GM18505 (cell line): ENCODE measurements around the gene ARVCF.

Source experiments
- ATAC-seq: cut with Tn5 transposase; IDR thresholded peaks from one replicate; pipeline ENCODE4 v1.9.1; 2021; ENCODE audit not compliant: unreplicated experiment
- POLR2A ChIP-seq: IDR thresholded peaks from 4 replicates; pipeline ENCODE4 v1.6.1; 2011; ENCODE audit warnings: borderline replicate concordance; ENCODE audit not compliant: insufficient read depth, insufficient read length; ENCODE audit errors: extremely low read depth

Gene ARVCF

DNA sequence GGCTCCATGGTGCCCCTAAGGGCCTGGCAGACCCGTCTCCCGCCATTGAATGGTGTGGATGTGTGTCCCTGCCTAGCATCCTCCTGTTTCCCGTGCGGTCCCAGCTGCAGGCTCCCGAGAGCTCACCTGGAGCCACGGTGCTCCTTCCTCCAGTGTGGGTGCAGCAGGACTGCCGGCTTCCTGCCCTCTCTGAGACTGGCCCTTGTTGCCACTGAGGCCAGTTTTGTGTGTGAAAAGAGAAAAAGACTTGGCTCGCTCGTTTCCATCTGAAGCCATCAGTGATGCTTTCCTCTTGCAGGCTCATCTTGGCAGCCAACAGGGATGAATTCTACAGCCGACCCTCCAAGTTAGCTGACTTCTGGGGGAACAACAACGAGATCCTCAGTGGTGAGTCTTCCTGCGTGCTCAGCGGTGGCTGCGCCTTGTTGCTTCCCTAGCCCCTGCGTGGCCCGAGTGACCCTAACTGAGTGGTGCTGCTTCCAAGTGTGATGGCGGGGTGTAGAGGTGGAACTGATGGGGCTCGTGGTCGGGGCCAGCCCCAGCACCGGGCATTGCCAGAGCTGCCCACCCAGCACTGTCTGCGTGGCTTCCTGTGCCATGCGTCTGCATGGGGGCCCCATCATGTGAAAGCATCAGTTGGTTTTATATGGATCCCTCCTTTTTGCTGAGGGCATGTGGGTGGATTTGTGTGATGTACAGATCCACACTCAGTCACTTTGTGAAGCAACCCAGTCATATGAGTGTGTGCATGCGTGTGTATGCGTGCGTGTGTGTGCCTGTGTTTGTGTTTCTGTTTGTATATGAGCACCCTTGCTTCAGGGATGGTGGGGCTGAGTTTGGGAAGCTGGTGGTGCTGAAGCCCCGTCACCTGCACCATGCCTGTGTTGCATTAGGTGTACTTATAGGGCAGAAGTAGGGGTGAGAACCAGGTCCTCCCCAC lies 26.7 kb upstream of the ARVCF start:
- no peak for ATAC-seq
- TF ChIP-seq POLR2A, result no peak

DNA sequence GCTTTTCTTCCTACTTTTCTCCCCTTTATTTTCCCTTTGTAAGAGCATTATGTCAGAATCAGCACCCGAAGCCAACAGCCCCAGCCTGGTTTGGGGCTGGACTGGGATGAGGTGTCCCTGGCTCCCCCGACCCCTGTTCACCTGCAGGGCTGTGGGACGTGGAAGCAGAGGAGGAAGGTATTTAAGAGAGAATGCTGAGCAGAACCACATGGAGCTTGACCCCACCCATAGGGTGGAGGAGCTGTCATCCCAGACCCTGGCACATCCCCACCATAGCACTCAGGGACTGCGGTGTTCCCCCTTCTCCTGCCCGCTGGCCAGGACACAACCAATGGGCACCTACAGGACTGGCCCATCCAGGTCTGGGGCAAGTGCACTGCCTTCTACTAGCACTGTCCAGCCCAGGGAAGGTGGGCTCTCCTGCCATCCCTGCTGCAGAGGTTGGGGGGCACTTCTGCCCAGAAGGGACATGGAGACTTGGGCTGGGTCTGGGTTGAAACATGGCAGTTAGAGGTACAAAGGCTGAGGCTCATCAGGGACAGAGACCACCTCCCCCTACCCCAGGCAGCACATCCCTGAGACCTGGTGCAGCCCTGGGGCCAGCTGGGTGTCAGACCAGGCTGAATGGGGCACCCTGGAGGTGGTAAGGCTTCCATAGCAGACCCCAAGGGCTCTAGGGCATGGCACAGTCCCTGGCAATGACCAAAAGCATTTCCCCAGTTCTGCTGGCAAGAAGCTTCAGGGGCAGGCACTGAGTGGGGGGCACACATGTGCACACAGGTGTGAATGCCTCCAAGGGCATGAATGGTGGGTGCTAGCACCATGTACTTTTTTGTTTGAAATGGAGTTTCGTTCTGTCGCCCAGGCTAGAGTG lies 23.9 kb upstream of the ARVCF start:
- no peak for TF ChIP-seq POLR2A
- ATAC-seq, result no peak

DNA sequence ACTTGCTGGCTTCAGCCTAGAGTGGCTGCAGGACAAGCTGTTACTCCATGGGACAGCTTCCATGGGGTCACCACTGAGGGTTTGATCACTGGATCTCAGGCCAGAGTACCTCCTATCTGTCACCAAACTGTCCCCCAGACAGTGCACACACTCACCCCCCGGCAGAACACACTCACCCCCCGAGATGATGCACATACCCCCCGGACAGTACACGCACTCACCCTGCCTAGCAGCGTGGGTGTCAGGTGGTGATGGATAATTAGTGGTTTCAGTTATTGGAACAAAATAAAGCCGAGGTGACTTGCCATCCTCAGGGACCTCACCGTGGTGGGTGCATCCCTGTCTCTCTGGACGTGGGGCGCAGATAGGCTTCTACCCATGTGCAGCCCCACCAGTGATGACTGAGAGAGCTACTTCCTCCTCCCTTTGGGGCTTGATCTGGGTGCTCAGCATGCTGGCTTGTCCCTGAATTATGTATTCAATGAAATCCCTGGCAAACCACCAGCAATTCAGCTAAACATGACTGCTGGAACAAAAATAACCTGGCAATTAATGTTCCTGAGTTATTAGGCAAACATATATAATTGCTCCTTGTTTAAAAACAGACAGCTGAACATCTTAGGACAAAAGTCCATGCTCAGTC lies 23.2 kb upstream of the ARVCF start:
- no peak for TF ChIP-seq POLR2A
- no peak for ATAC-seq

DNA sequence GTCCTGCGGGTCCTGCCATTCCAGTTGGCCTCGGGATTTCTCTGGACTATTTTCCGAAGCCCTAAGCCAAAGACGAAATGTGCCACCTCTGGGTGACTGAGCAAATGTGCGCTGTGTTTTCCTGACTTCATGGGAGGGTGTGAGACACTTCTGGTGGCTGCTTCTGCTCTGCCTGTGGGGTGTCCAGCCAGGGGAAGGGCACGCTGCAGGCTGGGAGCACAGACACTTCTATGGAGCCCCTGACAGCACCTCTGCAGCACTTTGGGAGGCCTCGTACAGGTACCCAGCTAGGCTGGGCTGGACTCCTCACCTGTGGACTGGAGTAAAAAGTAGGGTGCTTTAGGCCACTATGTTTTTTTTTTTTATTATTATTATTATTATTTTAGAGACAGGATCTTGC lies 22.0 kb upstream of the ARVCF start:
- no peak for TF ChIP-seq POLR2A
- ATAC-seq, result no peak

DNA sequence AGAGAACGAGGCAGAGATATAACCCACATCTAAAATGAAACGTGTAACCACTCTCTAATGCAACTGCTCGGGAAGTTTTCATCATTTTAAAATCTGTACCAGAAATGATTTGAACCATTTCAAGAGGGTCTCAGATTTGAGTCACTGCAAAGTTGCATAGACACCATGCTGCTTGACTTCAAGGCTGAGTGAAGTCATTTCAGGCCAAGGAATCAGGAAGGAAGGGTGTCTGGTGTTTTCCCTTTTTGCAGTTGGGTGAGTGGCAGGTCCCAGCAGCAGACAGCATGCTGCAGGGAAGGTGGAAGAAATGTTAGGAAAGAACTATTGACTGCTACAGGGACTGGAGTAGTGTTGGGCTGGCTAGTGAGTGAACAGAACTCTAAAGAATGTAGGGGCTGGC lies 20.8 kb upstream of the ARVCF start:
- no peak for TF ChIP-seq POLR2A
- no peak for ATAC-seq

DNA sequence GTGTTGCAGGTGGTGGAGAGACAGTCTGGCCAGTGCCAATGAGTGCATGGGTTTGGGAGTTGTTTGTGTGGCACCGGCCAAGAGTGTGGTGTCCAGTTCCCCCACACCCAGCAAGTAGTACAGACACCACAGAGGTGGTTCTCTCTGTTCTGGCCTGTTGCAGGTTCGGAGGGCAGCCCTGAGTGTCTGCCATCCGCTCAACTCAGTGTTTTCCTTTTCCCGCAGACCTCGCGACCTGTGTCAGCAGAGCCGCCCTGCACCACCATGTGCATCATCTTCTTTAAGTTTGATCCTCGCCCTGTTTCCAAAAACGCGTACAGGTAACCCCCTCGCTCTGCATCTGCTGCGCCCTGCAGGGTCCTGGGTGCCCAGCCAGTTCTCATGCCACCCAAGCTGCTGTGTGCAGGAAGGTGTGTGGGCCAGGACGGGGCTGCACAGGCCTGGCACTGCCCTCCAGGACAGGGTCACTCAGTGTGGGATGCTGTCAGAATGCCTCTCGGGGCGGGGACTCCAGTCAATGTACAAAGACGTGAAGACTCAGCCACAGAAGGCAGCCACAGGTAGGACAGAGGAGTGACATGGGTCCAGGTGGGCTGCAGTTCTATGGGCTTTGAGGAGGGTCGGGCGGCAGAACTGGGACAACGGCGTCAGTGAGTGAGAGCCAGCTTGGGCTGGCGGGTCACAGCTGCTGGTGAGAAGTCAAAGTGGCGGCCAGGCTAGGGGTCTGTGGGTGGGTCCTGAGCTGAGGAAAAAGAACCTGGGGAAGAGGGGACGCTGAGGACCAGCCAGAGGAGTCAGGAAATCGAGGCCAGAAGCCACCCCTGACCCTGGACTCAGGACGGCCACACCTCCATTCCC lies 20.1 kb upstream of the ARVCF start:
- TF ChIP-seq POLR2A, result no peak
- ATAC-seq, result no peak

DNA sequence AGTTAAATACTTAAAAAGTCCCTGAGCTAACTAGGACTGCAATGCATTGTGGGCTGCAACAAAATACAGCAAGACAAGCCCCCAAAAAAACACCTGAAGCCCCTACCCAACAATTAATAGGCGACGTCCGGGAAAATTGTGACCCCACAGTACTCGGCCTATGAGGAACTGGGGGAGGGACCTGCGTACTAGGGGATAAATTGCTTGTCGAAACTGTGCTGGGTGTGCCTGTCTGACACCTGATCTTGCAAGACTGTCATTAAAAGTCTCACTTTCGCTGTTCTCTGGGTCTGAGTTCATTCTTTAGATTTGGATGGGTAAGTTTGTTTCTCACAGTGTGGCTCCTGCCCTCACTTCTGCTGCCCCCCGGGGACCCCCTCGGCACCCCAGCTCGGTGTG lies 19.5 kb upstream of the ARVCF start:
- TF ChIP-seq POLR2A, result no peak

DNA sequence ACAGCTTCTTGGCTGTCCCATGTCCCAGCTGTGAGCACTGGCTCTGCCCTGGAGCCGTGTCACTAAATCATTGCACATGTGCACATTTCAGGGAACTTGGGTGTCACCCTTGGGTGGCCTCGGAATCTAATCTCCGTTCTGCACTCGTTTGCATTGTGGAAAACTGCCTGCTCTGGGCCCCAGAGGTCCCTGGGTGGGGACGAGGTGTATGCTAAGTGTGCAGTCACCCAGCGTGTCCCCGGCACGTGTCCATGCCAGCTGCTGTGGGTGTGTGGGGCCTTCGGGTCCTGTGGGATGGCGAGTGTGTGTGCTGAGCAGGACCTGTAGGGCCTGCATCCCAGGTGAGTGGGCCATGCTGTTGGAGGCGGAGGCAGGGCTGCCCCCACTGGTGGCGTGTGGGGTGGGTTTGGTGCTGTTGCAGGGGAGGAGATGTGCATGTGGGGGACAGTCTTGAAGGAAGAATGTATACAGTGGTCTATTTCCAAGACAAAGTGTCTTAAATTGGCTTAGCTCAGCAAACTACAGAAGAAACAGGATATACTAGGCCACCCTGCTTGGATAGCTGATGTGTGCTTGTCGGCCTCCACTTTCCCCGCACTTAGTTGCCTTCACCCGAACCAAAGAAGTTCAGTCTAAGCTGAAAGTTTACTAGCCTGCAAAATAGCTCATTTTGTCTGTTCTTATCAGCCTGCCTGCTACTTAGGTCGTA lies 18.9 kb upstream of the ARVCF start:
- no peak for ATAC-seq

More for the DNA sequence above, 19.5 kb upstream of the ARVCF start:
- no peak for ATAC-seq

DNA sequence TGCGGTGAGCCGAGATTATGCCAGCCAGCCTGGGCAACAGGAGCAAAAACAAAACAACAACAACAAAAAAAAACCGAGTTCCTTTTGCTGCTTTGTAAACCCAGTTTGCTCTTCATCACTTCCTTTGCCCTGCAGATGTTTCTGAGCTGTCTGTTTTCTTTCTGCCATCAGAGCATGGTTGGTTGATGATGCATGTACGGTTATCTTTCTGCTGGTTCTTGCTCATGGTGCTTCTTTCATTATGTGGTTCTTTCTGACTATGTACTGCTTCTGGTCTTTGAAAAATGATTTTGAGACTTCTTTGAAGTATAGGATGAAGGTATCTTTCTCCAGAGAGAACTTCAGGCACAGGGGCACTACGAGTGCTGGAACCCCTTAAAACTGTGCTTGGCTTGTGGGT lies 17.5 kb upstream of the ARVCF start:
- no peak for TF ChIP-seq POLR2A
- ATAC-seq, result no peak

More for the DNA sequence above, 18.9 kb upstream of the ARVCF start:
- TF ChIP-seq POLR2A, result no peak

DNA sequence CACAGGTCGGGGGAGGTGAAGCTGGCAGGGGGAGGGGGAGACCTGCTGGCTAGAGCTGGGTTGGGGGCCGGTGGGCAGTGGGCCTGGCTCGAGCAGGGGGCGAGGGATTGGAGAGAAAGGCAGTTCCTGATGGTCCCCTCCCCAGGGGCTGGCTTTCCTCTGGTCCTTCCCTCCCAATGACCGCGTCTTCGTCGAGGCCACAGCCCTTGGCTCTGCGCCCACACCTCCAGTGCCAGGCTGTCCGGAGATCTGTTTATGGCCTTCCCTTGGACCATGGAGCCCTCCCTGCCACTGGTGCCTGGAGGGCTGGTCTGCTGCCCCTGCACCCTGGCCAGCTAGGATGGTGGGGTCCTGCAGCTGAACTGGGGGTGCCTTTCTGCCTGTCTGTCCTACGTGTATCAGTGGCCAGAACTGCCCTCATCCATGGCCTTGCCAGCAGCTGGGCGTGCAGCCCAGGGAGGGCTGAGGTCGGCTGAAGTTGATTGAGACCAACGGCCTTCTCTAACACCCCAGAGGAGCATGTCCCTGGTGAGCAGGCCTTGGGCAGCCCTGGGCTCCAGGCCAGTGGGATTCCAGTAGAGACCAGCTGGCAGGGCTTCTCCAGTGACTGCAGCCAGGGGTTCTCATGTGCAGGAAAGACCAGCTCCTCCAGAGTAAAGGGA lies 16.6 kb upstream of the ARVCF start:
- no peak for ATAC-seq
- no peak for TF ChIP-seq POLR2A

DNA sequence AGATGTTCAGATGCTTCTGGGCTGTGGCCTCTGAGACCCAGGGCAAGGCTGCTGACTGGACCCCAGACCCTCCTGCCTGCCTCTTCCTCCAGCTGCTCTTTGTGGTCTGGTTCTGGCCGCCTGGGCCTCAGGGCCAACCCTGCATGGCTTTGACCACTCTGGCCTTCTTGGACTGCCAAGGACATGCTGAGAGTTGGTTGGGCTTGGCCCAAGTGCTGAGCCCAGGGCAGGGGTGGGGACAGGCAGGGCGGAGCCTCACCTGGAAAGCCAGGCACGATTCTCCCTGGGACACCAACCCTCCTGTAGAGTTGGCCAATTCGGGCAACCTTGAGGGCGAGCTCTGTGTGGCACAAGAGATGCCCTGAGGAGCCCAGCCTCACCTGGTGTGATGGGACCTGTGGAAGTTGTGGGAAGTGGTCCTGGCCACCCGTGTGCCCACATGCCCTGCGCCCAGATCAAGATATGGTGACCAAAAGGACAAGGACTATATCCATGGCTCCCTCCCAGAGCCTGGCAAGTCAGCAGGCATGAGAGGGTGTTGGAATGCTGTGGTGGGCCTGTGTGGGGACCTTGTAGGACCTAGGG lies 15.9 kb upstream of the ARVCF start:
- TF ChIP-seq POLR2A, result no peak

DNA sequence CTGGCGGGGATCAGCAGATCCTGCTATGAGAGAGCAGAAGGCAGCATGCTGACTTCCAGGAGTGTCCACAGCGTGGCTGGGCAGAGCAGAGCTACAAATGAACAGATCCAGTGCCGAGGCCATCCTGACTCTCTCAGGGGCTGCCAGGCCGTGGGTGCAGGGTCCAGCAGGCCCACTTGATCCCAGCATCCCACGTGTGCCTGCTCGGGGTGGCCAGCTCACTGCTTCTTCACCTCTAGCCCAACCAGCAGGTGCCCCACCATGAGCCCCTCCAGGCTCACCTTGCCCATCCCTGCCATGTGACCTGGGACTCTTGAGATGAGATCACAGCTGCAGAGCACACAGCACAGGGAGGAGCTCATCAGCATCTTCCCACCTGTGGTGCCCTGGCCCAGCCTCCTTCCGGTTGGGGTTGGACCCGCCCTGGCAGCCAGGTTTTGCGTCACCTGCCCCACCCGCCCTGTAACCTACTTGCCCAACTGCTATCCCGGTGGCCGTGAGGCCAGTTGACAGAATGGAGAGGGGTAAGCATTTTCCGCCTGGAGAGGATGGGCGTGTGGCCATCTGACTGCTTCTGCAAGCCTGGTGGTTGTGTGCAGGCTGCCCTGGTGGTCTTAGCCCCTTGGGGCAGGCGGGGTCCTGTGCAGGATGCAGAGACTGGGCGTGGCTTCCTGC lies 15.2 kb upstream of the ARVCF start:
- ATAC-seq, result no peak
- TF ChIP-seq POLR2A, result no peak

More for the DNA sequence above, 15.9 kb upstream of the ARVCF start:
- no peak for ATAC-seq
